Kidney glomerular epithelial cell (primary cell): Measurements from ENCODE around the gene INPP5K.
A peak's percentile ranks its signal among the peaks of the same experiment; 100 is the strongest.
"Not testable (repeated sequence)": the region's sequence is repeated elsewhere in the genome, so short reads cannot be mapped to it uniquely, and the experiment has no call there.

Experiments
- DNase-seq: peaks from one replicate; lab custom pipeline; 2025; lab: John Stamatoyannopoulos, UW

Gene INPP5K

GRCh38 chr17:1516388-1517161 is at the start of gene INPP5K:
Gene INPP5K (minus strand): TSS chr17:1516612. CDS start chr17:1516499, 113 bp downstream.
- DNase-seq: peak; percentile 91

- DNase-seq: no peak
Measured at GRCh38 chr17:1565877-1566276, 49.5 kb upstream of the INPP5K start.

DNA sequence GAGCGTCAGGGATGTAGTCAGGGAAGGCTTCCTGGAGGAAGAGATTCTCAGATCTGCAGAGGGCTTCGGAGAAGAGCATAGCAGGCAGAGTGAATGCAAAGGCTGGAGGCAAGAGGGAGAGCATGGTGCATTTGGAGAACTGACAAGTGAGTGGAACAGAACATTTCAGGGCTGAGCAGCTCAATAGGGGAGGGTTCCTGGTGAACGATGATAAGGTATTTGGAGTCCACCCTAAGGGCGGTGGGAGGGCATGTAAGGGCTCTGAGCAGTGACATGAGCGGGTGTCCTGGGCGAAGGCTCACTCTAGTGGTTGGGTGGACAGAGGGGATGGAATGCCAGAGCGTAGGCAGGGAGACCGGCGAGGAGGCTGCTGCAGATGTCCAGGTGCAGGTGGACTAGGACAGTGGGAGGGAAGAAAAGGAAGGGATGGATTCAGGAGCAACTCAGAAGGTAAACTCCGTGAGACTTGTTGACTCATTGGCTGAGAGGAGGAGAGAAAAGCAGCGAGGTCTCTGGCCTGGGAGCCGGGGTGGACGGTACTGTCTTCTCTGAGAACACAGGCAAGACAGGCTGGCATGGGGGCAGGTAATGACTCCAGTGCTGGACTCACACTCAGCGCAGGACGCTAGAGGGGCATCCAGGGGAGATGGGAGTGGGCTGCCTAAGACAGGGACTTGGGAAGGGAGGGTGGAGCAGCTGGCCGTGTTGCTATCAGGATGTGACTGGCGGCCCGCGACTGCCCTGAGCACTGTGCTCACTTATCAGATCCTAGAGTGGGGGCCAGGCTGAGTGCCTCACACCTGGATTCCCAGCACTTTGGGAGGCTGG is 47.6 kb upstream of the INPP5K start:
- no peak for DNase-seq

GRCh38 chr17:1563471-1563785 is 47.0 kb upstream of the INPP5K start:
- DNase-seq: not testable (repeated sequence)

DNA sequence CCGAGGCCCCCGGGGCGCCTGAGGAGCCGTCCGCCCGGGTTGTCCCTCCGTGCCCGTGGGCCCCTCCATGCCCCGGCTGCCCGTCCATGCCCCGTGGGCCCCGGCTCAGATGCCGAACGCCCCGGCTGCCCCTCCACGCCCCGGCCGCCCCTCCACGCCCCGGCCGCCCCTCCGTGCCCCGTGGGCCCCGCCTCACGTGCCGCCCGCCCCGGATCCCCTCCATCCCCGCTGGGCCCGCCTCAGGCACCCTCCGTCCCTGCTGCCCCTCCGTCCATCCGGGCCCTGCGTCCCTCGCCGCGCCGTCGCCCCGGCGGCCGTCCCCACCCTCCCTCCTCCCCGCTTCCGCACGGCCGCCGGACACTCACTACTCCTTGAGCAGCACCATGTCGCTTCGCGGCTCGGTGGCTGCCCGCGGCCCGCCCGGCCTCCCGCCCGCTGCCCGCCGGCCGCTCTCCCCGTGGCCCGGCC is 45.8 kb upstream of the INPP5K start:
- DNase-seq: no peak

GRCh38 chr17:1561420-1562175 is 45.2 kb upstream of the INPP5K start:
- DNase-seq: no peak

DNA sequence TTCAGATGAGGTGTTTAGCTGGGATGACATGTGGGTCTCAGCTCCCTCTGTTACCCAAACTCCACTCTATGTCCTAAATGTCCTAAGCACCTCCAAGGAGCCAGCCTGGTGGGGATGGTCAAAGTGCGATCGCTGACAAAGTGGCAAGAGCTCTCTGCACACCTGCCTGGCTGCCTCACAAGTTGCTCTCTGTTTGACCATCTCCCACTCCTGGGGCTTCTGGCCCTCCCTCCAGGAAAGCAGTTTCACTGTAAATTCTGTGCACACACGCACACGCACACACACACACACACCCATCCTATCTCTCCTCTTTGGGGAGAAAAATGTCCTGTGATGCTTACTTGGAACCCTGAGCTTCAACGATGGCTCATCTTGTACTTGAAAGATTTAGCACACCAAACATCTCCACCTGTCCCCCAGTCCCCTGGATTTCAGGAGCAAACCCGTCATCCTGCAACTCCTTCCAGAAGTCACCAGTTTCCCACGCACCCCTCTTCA is 44.5 kb upstream of the INPP5K start:
- no peak for DNase-seq

DNA sequence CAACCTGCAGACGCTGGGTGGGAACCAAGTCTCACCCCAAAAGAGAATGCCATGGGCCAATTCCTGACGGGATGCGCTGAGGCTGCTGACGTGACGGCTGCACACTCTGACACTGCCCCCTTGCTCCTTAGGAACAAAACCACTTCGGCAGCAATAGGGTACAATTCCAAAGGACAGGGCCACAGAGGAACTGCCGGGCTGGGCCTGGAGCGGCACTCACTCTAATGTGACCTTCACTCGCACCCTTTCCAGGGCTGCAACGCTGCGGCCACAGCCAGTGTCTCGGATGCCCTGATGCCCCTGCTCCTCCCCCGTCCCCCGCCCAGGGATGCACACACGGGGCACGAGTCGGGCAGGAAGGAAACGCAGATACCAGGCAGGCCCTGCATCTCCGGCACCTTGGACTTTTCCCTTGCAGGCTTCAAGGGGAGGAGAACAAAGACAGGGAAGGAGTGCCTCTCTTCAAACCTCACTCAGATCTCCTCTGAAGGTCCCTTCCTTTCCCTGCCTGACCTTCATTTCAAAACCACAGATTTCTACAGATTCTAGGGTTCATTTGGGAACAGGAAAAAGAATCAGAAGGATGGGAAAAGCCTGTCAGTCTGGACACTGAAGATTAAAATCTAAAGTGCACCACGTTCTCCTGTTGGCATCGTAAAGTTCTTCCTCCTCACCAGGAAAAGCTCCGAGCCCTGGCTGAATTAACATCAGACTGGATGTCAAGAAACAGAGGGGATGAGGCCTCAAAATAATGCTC is 43.9 kb upstream of the INPP5K start:
- no peak for DNase-seq

GRCh38 chr17:1559047-1560043 is 42.9 kb upstream of the INPP5K start:
- DNase-seq: no peak

GRCh38 chr17:1558401-1558800 is 42.0 kb upstream of the INPP5K start:
- no peak for DNase-seq

- DNase-seq: no peak
Measured at GRCh38 chr17:1557355-1558095, 41.1 kb upstream of the INPP5K start.

DNA sequence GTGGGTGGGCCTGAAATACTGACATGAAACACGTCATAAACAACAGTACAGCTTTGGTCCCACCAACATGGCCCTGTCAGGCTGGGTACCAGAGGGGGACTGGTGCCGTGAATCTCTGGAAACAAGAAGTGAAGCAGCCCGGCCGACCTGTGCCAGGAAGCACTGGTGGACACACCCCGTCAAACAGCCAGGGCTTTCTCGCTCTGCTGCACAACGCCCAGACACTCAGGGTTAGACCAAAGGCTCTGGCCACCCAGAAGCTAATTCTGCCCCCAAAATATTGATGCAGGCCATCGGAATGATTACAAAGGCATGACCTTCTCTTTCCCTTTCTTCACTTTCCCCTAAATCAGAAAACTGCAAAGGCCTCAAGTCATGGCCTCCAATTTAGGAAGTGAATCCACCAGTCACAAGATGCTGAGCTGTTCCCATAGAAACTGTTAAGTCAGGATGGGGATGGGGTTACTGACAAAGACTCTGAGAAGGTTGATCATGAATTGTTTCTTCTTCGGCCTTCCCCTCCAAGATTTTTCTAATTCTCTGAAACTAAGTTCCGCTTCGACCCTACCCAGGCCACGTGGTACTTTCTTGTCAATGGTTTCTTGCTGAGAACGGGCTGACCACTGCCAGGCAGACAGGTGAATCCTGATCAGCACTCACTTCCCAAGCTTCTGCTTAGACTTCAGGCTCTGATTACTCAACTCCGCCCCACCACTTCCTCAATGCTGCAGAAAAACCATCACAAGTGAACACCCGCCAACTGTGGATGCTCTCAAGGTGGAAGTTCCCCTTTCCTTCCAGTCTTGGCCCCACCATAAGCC is 39.4 kb upstream of the INPP5K start:
- no peak for DNase-seq

DNA sequence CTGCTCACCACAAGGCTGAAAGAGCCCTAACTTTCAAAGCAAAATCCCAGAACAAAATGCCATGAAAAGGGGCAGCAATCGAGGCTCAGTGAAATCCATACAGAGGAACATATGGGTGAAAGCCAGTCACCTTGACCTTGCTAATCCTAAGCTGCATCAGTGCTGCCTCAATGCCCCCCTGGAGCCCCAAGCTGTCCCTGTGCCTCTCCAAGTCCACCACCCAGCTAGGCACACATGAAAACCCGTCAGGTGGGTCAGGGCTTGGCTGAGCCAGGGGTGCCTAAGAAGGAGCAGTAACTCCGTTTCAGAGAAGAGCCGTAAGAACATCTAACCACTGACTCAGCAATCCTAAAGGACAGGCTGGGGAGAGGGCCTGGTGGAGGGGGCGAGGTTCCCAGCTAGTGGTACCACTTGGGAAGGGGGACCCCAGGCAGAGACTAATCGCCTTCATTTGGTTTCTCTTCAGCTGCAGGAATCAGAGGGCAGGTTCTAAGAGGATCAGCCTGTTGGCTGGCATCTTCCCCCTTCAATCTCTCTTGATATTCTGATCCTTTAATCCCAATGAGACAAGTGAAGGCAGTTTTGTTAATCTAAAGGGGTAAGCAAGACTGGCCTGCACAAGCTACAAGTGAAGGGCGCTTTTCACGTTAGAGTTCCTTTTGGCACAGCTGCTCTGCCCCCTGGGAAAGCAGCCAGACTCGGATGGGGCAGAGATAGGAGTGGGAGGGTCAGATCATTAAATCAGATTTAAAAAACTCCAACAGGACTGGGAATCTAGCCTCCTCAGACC is 38.5 kb upstream of the INPP5K start:
- no peak for DNase-seq

- DNase-seq: no peak
Measured at GRCh38 chr17:1553354-1554266, 37.2 kb upstream of the INPP5K start.

GRCh38 chr17:1552932-1553331 is 36.5 kb upstream of the INPP5K start:
- no peak for DNase-seq

DNA sequence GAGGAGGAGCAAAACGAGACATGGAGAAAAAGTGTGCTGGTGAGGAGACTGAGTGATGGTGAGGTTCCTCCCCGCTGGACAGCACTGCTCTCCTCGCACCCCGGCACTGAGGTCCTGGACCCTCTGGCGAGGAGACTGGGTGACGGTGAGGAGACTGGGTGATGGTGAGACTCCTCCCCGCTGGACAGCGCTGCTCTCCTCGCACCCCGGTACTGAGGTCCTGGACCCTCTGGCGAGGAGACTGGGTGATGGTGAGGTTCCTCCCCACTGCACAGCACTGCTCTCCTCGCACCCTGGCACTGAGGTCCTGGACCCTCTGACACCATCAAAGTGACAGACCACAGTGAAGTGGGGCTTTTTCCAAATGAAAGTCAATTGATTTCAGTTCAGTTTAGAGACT is 35.3 kb upstream of the INPP5K start:
- no peak for DNase-seq

- no peak for DNase-seq
Measured at GRCh38 chr17:1548032-1548431, 31.6 kb upstream of the INPP5K start.
